Stomach (tissue), 9 donors: ENCODE data around the gene MED12L. TPM values are rescaled to one million over a fixed set of nuclear protein-coding genes. Genes with fewer than 3 reads are reported as not detected.

Experiments
- DNase-seq, 2 donors: peaks; one replicate each; pipeline versions ENCODE4 v3.0.0 to v3.0.0-alpha.2; 2013 to 2019
- H3K27ac ChIP-seq, 5 donors: fragments of 200-600 bp in 4 of 5; sonication (generic) in 4 of 5; one replicate each; pipeline ENCODE4 v1.5.1; 2013 to 2019; ENCODE audit warnings: mild to moderate bottlenecking in 1 of 5, moderate library complexity in 1 of 5
- H3K27me3 ChIP-seq, 3 donors: fragments of 200-600 bp; sonication (generic); one replicate each; pipeline ENCODE4 v1.5.1; 2017 to 2019; ENCODE audit warnings: mixed run types in 1 of 3
- H3K36me3 ChIP-seq, 4 donors: fragments of 200-600 bp; sonication (generic); 1 replicate in 3 of 4; 2 replicates in 1 of 4; pipeline ENCODE4 v1.5.1; 2016 to 2019
- H3K4me1 ChIP-seq, 4 donors: fragments of 200-600 bp; sonication (generic); one replicate each; pipeline ENCODE4 v1.5.1; 2016 to 2019
- H3K4me3 ChIP-seq, 4 donors: fragments of 200-600 bp; sonication (generic) in 3 of 4; one replicate each; pipeline ENCODE4 v1.5.1; 2016 to 2019; ENCODE audit warnings: mild to moderate bottlenecking in 1 of 4
- H3K9me3 ChIP-seq, 4 donors: fragments of 200-600 bp; sonication (generic); one replicate each; pipeline ENCODE4 v1.5.1; 2016 to 2019
- EP300 ChIP-seq: sonication (generic); formaldehyde crosslinking; IDR thresholded peaks from one replicate; pipeline ENCODE4 v1.6.1; 2017; ENCODE audit warnings: antibody characterized with exemption
- POLR2A ChIP-seq, 4 donors: fragments of 450-650 bp; IDR thresholded peaks; one replicate each; pipeline ENCODE4 v1.6.1; 2016; ENCODE audit warnings: antibody characterized with exemption in 4 of 4, control low read depth in 2 of 4, mild to moderate bottlenecking in 1 of 4, moderate library complexity in 1 of 4
- POLR2AphosphoS5 ChIP-seq, 3 donors: sonication (generic); formaldehyde crosslinking; IDR thresholded peaks; one replicate each; pipeline ENCODE4 v1.6.1; 2016; ENCODE audit warnings: antibody characterized with exemption in 3 of 3
- WGBS, 5 donors: extraction: QIAGEN DNeasy Blood & Tissue Kit in 3 of 5; methylation state at CpG; one replicate each; pipeline versions ENCODE4 v1.1.5 to v1.1.7; 2013 to 2018; 5-methylcytosine and 5-hydroxymethylcytosine counted together
- intact Hi-C: fragments of 100-400 bp; cut with DNase I; formaldehyde crosslinking; loops from one replicate; pipeline ENCODE4 v1.15.1; 2023; ENCODE audit warnings: low total_unique reads
- polyA plus RNA-seq, 3 donors: library from polyadenylated mRNA; stranded (reverse); fragments of 200-250 nt; gene quantifications; one replicate each; pipeline ENCODE4 v1.2.3, GENCODE V29; 2013
- total RNA-seq, 5 donors: library from RNA; depleted of rRNA; stranded (reverse); fragments of >200 nt; gene quantifications; one replicate each; pipeline versions ENCODE4 v1.1.0 to v1.2.3, GENCODE V29; 2014 to 2016
- TF ChIP-seq, protein P1 (sequence below), 7 experiments: fragments of 450-650 bp in 4 of 7; fragments of 200-600 bp in 3 of 7; sonication (generic) in 3 of 7; IDR thresholded peaks; one replicate each; pipeline ENCODE4 v1.5.1; 2016 to 2019; ENCODE audit warnings: antibody characterized with exemption in 7 of 7, control low read depth in 2 of 7, mild to moderate bottlenecking in 1 of 7
- donor health status: healthy with polysubstance abuse.
- donor health status: Bipolar disorder and iron deficiency.
- donor health status: healthy.

Gene MED12L
- total and polyA plus RNA-seq, 8 donors = 0.06 to 2.9 (median 0.36) TPM; not detected in 2

DNA sequence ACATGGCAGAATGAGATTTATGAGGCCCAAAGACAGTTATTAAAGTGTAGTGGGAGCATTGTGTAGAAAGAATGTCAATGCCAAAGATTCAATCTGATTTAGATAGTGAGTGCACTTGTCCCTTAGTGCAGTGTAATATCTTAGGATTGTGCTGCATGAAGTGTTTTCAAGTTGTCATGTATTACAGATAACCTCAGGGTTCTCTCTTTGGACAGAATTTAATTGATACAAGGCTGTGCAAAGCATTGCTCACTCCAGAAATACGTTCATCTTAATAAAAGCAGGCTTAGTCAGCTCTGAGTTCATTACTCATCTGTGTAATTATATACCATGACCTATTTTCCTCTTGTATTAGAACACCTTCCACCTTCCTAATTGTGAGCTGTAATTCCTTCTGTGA is 133.6 kb downstream of the MED12L start:
- Histone ChIP-seq H3K4me1 (peaks cover 0 to 11% (median 3%) of the 10 kb centered on the region in 4 donors), H3K9me3 (no peaks in the 10 kb centered on the region), H3K27ac (no peak overlapping the region), H3K27me3 (no peaks in the 10 kb centered on the region), H3K4me3 (no peak overlapping the region), H3K36me3 (no peaks in the 10 kb centered on the region)
- no peak for DNase-seq
- 29 to 49% (median 45%) methylated on average over 1 of the region's 1 CpG for WGBS, 5 donors
- intact Hi-C loops = no loop called here
- no peak for TF ChIP-seq EP300
- no peak for TF ChIP-seq POLR2AphosphoS5 (IDR thresholded peaks at IDR 0.05)
- TF ChIP-seq POLR2A (IDR thresholded peaks at IDR 0.05) = no peak
- TF ChIP-seq, protein P1, sequence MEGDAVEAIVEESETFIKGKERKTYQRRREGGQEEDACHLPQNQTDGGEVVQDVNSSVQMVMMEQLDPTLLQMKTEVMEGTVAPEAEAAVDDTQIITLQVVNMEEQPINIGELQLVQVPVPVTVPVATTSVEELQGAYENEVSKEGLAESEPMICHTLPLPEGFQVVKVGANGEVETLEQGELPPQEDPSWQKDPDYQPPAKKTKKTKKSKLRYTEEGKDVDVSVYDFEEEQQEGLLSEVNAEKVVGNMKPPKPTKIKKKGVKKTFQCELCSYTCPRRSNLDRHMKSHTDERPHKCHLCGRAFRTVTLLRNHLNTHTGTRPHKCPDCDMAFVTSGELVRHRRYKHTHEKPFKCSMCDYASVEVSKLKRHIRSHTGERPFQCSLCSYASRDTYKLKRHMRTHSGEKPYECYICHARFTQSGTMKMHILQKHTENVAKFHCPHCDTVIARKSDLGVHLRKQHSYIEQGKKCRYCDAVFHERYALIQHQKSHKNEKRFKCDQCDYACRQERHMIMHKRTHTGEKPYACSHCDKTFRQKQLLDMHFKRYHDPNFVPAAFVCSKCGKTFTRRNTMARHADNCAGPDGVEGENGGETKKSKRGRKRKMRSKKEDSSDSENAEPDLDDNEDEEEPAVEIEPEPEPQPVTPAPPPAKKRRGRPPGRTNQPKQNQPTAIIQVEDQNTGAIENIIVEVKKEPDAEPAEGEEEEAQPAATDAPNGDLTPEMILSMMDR (IDR thresholded peaks at IDR 0.05) = no peak

DNA sequence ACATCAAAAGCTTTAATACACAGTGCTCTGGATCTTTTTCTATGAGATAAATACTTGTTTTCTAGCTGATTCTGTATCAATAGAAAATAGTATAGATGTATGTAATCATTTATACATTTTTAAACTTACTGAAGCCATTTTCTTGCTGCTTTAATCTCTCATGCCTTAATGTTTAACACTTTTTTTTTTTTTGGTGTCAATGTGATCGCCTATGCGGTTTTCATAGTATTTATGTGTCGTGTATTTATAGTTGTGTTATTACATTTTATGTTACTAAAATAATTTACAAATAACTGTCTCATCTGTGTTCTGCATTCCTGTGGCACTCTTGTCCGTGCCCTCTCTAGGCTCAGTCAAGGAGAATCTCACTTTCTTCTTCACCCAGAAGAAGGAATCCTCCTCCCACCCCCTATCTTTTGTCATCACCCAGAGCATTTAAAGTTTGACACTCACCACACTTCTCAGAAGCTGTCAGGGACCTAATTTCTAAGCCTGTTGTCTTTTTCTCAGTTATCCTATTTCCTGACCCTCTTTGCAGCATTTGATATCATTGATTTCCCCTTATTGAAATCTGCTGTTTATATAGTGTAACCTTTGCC is 138.9 kb downstream of the MED12L start:
- H3K27ac ChIP-seq = no peak overlapping the region
- H3K27me3 ChIP-seq = no peaks in the 10 kb centered on the region
- intact Hi-C loops = no loop called here
- H3K36me3 ChIP-seq = no peaks in the 10 kb centered on the region
- DNase-seq = no peak
- H3K4me1 ChIP-seq = peaks cover 4 to 32% (median 18%) of the 10 kb centered on the region in 4 donors
- WGBS, 5 donors = 83 to 94% (median 92%) methylated on average over 4 of the region's 4 CpGs
- TF ChIP-seq EP300 (no peak), POLR2AphosphoS5 (IDR thresholded peaks at IDR 0.05) (no peak), POLR2A (IDR thresholded peaks at IDR 0.05) (no peak)
- TF ChIP-seq, protein P1 (IDR thresholded peaks at IDR 0.05) = no peak
- H3K9me3 ChIP-seq = no peaks in the 10 kb centered on the region
- no peak overlapping the region for H3K4me3 ChIP-seq

DNA sequence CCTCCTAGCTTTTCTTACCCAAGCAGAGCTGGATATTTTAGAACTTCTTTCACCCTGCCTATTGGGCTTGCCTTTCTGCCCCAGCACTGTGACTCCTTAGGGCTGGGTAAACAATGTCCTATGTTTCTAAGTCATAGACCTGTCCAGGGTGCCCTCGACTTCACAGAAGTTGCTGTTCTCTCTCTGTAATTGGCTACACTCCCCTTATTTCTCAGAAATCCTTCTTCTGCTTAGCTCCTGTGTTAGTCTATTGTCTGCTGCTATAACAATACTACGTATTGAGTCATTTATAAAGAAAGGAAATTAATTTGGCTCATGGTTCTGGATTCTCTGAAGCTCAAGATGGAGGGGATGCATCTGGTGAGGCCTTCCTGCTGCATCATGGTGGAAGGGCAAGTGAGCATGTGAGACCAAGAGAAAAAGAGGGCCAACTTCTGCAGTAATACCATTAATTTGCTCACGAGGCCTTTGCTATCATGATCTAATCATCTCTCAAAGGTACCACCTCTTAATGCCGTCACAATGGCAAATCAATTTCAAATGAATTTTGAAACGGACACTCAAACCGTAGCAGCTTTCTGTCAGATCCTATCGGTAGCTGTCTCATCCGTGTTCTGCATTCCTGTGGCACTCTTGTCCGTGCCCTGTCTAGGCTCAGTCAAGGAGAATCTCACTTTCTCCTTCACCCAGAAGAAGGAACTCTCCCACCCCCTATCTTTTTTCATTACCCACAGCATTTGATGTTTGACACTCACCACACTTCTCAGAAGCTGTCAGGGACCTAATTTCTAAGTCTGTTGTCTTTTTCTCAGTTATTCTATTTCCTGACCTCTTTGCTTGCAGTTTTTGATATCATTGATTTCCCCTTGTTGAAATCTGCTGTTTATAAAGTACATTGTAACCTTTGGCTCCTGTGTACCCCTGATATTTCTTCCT is 139.8 kb downstream of the MED12L start:
- 70 to 85% (median 74%) methylated on average over 9 of the region's 9 CpGs for WGBS, 5 donors
- intact Hi-C loops = loop anchor here (5.0 kb wide), 1 partner anchor 57 kb away; no protein-coding TSS in a partner anchor
- H3K27ac ChIP-seq = peak overlapping the region in 2 of 5 donors; percentile 5 to 78
- no peaks in the 10 kb centered on the region for H3K9me3 ChIP-seq
- H3K4me1 ChIP-seq = peaks cover 4 to 42% (median 22%) of the 10 kb centered on the region in 4 donors
- H3K27me3 ChIP-seq = no peaks in the 10 kb centered on the region
- TF ChIP-seq EP300 = no peak
- TF ChIP-seq POLR2A (IDR thresholded peaks at IDR 0.05) = no peak
- TF ChIP-seq, protein P1 (IDR thresholded peaks at IDR 0.05) = no peak
- TF ChIP-seq POLR2AphosphoS5 (IDR thresholded peaks at IDR 0.05) = no peak
- no peak for DNase-seq
- H3K4me3 ChIP-seq = no peak overlapping the region
- no peaks in the 10 kb centered on the region for H3K36me3 ChIP-seq

DNA sequence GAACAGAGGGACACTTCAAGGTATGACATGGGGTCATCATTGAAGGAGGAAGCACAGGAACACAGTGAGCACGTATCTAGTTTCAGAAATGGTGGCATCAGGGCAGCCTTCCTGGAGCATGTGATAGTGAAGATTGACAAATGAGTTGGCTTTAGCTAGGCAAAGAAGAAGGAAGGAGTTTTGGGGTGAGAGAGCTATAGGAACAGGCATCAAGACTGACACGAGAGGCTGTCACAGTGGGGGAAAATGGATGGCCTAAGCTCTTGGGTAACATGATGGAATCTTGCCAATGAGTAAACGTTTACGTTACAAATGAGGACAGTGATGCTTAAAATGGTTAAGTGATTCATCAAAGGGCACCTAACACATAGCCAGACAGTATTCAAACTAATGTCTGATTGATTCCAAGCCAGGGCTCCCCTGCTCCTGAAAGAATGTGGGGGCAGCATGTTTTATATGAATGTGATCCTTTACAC is 140.7 kb downstream of the MED12L start:
- Histone ChIP-seq H3K27ac (peak overlapping the region in 2 of 5 donors; percentile 5 to 78), H3K4me3 (no peak overlapping the region), H3K9me3 (no peaks in the 10 kb centered on the region), H3K4me1 (peaks cover 4 to 50% (median 25%) of the 10 kb centered on the region in 4 donors), H3K27me3 (no peaks in the 10 kb centered on the region), H3K36me3 (no peaks in the 10 kb centered on the region)
- DNase-seq = no peak
- intact Hi-C loops = loop anchor here (5.0 kb wide), 1 partner anchor 56 kb away; no protein-coding TSS in a partner anchor
- WGBS, 5 donors = 31 to 48% (median 45%) methylated on average over 4 of the region's 4 CpGs
- TF ChIP-seq EP300 (no peak), POLR2AphosphoS5 (IDR thresholded peaks at IDR 0.05) (peak in 2 of 3 donors; percentile 11 to 40)
